Measurements from ENCODE around the gene IBA57.

GRCh38 chr1:228145463-228146416, 19.9 kb upstream of the IBA57 start:
- TF ChIP-seq POU6F1 (CRISPR knock-in tag; IDR thresholded peaks at IDR 0.05; ENCODE audit: borderline replicate concordance, low read depth): no peak
- TF ChIP-seq ISL1 (CRISPR knock-in tag; IDR thresholded peaks at IDR 0.05): no peak
- TF ChIP-seq ZFP3 (CRISPR knock-in tag; IDR thresholded peaks at IDR 0.05): no peak
- TF ChIP-seq, protein P1, sequence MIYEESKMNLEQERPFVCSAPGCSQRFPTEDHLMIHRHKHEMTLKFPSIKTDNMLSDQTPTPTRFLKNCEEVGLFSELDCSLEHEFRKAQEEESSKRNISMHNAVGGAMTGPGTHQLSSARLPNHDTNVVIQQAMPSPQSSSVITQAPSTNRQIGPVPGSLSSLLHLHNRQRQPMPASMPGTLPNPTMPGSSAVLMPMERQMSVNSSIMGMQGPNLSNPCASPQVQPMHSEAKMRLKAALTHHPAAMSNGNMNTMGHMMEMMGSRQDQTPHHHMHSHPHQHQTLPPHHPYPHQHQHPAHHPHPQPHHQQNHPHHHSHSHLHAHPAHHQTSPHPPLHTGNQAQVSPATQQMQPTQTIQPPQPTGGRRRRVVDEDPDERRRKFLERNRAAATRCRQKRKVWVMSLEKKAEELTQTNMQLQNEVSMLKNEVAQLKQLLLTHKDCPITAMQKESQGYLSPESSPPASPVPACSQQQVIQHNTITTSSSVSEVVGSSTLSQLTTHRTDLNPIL (CRISPR knock-in tag; IDR thresholded peaks at IDR 0.05; ENCODE audit: low read depth): no peak
